Measurements from ENCODE around the gene SMARCA2. TPM values are rescaled to one million over a fixed set of nuclear protein-coding genes. Genes with fewer than 3 reads are reported as not detected.

The SMARCA2 gene
- total RNA-seq, 1 donor, result 168 TPM

DNA sequence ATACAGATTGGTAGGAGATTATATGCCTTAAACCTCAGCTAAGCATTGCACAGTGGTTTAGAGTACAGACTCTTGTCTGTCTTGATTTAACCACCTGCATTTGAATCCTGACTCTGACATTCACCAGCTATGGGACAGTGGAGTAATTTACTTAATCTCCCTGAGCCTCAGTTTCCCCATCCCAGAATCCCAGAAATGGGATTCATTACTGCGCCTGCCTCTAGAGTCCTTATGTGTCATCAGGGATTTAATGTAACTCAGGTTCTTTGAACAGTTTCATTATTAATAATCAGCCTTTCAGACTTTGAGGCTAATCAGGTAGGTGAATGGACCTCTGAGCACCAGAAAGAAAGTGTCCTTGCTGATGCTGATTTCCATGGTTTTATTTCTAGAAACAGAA is 149.1 kb downstream of the SMARCA2 start:
- DNase-seq (ENCODE audit: low read depth in 2 of 3, low spot score in 2 of 3), result no peak

DNA sequence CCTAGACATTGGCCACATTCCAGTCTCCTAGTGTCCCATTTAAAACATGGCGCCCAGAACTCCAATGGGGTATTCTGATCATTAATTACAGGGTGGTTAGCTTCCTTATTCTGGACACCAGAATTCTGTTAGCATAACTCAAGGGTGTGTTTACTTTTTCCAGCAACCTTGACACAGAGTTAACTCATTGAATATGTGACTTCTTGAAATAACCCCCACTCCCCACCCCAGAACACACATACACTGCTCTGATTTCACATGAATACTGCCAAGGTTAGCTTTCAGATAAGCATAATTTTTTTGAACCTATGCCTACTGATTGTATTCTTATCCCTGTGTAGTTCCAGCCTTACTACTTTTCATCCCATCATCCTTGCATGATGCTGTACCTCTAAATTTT is 151.1 kb downstream of the SMARCA2 start:
- no peak for DNase-seq (ENCODE audit: low read depth in 2 of 3, low spot score in 2 of 3)

DNA sequence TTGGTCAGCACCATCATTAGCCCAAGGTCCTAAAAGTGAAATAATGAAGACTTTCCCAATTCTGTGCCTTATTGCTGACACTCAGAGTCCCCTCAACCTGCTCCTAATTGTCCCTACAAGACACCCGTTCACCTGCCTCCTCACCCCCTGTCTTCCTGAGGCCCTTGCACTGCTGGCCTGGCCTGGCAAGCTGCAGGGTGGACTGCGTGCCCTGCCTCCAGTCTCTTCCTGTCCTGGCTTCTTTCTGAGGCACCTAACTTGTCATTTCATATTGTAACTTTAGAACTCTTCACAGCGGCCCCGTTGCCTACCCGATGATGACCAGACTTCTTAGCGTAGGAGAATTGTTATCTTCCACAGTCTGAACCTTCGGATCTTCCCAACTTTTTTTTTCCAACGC is 153.9 kb downstream of the SMARCA2 start:
- DNase-seq (ENCODE audit: low read depth in 2 of 3, low spot score in 2 of 3), result no peak

DNA sequence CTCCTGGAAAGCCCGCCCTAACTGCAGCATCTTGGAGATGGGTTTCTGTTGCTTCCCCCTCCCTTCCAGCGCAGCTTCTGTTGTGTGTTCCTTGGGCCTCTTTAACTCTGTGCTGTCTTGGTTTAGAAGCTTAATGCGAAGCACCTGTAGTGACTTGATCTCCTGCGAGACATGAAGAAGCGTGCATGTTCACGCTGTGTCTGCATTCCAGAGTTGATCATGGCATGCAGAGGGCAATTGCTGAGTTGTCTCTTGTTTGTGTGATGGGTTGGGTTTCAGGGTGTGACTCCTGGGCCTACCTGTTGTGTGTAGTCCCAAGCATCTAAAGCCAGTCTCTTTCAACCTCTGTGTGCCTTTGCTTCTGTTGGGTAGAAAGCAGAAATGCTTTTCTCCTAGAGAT is 155.6 kb downstream of the SMARCA2 start:
- no peak for DNase-seq (ENCODE audit: low read depth in 2 of 3, low spot score in 2 of 3)

DNA sequence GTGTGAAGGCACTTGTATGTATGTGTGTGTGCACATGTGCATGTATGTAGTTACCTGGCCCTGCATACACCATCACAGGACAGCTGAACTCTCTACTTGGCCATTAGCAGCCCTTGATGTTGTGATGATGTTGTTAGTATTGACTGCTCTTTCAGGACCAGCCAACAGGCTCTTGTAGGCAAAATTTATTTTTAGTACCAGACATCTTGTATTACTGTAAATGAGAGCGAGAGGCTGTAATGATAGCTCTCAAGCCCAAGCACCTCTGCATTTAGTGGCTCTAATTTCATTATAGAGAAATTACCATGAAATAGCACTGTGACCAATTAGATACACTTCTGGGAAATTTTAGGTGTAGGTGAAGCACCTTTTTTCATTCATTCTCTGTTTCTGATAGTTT is 158.0 kb downstream of the SMARCA2 start:
- no peak for DNase-seq (ENCODE audit: low read depth in 2 of 3, low spot score in 2 of 3)

DNA sequence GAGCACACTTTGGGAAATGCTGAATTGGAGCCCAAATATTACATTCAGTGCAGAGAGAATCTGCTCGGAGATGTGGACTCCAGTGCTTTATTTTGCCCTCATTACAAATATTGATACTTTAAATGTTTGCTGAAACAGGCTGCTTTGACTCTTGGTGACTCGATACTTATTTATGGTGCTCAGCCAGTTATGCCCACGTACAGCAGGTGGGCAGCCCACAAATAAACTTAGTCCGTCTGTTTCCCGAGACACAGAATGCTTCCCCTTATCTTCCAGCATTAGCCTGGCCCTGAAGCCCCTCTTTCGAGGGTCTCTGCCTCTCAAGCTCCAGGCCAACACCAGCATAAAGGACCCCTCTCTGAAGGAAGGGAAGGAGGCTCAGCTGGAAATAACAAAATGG is 158.7 kb downstream of the SMARCA2 start:
- no peak for DNase-seq (ENCODE audit: low read depth in 2 of 3, low spot score in 2 of 3)

DNA sequence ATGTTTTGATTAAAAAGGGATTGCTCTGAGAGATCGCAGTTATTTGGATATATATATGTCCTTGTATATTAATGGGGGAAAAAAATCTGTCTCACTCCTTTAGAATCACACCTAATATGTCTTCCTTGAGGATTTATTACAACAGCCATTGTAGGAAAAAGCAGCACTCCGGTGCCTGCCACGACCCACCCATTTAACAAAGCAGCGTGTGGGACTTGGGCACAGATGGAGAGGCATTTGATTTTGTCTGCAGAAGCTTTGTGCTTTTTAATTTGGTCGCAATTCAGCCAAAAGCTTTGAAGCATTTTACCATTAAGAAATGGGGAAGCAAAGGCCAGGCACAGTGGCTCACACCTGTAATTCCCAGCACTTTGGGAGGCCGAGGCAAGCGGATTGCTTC is 159.2 kb downstream of the SMARCA2 start:
- DNase-seq (ENCODE audit: low read depth in 2 of 3, low spot score in 2 of 3), result no peak

DNA sequence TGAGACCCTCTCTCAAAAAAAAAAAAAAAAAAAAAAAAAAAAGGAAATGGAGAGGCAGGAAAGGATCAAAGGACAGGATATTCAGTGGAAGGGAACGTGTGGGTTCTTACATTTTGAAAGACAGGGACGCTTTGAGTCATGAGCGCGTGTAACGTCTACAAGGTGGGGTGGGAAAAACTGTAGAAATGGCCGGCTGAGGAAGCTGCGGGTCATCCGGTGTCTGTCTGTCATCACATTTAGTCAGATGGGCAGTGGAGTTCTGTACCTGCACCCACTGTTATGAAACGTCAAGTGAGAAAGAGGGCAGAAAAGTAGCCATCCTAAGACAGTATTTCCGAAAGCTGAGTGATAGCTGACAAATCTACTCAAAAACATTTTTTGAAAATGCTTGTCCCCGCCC is 159.8 kb downstream of the SMARCA2 start:
- DNase-seq (ENCODE audit: low read depth in 2 of 3, low spot score in 2 of 3), result no peak

DNA sequence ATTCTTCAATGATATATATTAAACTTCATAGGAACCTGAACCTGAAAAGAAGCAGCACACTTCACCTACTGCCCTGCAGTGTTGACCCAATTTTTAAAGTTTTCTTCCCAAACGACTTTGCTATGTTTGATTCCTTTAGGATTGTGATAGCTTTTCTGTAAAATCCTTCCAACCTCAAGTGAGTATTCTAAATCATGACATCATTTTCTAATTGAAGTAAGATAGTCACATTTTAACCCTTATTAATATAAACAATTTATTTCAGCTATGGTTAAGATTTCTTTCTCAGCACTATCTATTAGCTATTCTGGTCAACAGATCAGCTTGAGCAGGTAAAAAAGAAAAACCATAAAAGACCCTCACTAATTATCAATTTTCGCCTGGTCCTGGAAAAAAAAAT is 162.0 kb downstream of the SMARCA2 start:
- no peak for DNase-seq (ENCODE audit: low read depth in 2 of 3, low spot score in 2 of 3)

DNA sequence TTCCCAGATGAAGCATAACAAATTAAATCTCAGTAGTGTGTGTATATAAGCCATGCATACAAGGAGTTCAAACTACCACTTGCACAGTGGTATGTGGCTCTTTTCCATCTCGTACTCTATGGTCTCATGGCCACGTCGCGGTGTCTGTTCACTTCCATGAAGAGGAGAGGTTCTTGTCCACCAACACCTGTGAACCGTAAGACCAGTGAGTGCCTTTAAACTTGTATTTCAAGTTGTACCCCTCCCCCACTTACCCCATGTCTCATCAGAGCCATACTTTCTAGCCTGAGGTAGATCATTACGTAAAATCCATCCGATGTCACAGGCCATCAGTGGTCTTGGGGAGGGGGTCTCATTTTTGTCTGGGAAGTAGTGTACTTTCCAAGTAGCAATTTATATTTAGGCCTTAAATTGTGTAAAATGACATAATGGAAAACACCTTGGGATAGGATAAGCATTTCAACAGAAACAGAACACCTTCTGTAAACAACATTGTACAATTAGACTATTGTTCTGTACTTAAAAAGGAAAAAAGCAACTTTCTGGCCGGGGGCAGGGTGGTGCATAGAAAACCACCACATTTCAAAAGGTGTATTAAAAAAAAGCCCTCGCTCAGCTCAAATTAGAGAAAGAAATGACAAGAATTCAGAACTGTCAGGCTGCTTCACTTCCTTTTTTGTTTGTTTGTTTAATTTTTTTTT is 163.0 kb downstream of the SMARCA2 start:
- no peak for DNase-seq (ENCODE audit: low read depth in 2 of 3, low spot score in 2 of 3)

DNA sequence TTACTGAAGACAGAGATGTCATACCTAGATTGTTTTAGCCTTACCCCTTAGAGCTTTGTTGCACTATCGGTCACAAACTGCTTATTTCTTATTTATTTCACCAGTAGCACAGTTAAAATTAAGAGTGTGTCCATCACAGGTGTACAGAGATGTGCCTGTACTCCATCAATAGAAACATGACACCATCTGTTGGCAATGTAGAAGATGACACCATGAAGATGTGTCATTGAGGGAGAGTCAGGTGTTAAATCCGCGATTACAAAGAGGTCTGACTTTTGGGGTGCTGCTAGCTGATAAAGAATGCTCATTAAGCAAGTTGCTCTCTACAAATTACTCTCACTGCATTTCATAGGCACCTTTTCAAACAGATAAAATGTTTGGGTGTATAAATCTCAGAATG is 164.4 kb downstream of the SMARCA2 start:
- DNase-seq (ENCODE audit: low read depth in 2 of 3, low spot score in 2 of 3), result peak in 2 of 3 donors; percentile 17 to 41

DNA sequence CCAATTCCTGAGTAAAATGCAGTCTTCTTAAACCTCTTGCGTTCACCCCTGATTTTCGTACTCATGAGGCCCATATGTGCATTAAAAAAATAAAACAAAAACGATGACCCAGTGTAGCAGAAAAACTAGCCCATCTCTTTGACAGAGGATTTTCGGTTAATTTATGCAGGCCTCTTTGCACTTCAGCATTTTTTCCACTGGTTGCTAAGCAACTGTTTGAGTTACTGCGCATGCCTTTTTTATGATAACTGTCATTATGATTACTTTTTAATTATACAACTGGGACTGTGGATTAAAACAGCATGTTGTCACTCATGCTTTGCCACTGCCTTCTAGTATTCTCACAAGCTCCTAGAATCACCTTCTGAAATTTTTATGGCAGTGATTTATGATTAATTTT is 165.0 kb downstream of the SMARCA2 start:
- no peak for DNase-seq (ENCODE audit: low read depth in 2 of 3, low spot score in 2 of 3)

DNA sequence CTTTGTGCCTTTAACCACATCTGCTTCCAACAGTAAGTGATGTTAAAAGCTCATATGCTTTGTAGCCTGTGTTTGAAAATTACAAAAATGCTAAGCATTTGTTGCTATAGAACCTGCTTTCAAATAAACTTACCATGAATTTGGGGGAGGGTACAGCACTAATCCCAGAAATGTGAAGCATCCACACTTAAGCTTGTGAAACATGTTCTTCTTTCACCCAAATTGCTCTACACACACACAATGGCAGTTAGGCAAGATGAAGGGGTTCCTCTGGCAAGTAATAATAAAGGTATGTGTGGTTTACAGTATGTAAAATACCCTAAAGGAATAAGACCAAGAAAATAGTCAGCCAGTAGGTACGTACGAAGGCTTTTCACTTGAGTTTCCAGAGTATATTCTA is 165.6 kb downstream of the SMARCA2 start:
- DNase-seq (ENCODE audit: low read depth in 2 of 3, low spot score in 2 of 3), result no peak

DNA sequence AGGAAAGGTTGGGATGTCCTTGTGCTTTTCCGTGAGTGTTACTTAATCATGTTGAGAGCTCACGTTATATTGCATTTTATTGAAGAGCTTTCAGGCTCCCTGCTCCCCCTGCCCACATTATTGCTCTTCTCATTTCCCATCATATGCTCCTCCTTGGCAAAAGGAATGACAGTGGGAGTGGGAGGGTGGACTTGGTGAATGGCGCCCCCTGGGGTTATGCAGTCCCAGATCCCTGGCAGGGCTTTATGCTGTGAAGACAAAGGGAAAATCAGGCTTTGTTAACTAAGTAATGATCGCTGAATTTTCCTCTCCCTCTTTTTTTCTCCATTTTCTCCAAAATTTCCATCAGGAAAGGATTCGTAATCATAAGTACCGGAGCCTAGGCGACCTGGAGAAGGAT is 166.6 kb downstream of the SMARCA2 start:
- peak in 2 of 3 donors; percentile 36 to 43 for DNase-seq (ENCODE audit: low read depth in 2 of 3, low spot score in 2 of 3)

DNA sequence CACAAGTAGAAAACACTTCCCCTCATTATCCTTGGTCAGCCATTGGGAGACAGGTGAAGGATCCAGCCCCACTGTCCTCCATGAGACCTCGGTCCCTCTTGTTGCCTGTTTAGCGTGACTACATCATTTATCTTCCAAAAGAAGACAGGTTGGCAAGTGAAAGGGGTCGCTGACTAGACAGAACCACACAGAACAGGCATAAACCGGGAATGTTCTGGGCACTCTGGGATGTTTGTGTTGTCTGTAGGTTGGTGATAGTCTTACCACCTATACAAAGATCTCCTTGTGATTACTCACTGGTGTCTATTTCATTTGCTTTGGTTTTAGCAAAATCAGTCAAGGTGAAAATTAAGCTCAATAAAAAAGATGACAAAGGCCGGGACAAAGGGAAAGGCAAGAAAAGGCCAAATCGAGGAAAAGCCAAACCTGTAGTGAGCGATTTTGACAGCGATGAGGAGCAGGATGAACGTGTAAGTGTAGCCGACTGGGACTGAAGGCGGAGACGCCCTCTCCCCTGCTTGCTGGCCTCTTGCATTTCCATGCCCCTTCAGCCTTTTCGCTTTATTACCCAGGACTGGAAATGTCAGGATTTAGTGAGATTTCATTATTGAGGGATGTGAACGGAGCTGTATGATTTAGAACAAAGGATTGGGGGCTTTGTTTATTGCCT is 175.9 kb downstream of the SMARCA2 start:
- DNase-seq (ENCODE audit: low read depth in 2 of 3, low spot score in 2 of 3), result no peak

DNA sequence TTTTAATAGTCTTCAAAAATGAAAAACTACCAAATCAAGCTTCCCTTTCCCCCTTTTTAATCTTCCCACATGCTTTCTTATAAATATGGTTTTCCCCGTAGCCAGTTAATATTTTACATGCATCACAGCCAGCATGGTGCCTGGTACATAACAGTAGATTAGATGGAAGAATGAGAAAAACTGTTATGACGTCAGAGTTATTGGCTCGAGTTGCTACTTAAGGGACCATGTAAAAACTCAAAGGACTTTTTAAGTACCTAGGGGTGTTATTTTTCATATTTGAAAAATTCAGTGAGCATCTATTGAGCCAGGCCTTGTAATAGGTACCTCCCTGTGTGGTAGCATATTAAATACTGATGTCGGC is 176.4 kb downstream of the SMARCA2 start:
- DNase-seq (ENCODE audit: low read depth in 2 of 3, low spot score in 2 of 3), result no peak

DNA sequence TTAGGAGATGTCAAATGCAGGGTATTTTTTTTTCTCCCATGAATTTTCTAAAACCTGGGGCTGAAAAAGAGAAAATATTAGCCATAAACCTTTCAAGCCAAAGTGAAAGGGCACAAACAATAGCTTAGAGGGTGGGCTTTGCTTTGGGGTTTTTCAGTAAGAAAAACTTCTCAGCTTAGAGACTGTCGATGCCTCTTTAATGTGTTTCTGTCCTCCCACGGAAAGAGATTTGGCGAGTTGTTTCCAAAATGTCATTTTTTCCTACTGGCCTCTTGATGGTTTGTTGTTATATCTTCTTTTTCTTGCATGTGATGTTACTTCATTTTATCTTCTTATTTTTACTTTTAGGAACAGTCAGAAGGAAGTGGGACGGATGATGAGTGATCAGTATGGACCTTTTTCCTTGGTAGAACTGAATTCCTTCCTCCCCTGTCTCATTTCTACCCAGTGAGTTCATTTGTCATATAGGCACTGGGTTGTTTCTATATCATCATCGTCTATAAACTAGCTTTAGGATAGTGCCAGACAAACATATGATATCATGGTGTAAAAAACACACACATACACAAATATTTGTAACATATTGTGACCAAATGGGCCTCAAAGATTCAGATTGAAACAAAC is 177.3 kb downstream of the SMARCA2 start:
- no peak for DNase-seq (ENCODE audit: low read depth in 2 of 3, low spot score in 2 of 3)

DNA sequence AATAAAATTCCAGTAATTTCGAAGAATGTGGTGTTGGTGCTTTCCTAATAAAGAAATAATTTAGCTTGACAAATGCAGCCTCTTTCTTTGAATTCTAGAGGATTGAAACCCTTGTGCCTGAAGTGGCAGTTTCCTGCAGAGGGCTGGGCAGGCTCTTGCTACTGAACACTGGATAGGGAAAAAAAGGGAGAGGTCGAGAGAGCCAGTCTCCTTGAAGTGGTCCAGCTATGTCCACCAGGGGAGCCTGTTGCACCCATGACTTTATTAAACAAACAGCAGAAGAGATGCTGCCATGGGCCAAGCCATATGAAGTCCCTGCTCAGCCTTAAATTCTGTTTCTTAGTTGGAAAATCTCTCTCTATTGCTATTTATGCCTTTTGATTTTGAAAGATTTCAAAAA is 178.4 kb downstream of the SMARCA2 start:
- DNase-seq (ENCODE audit: low read depth in 2 of 3, low spot score in 2 of 3), result no peak

DNA sequence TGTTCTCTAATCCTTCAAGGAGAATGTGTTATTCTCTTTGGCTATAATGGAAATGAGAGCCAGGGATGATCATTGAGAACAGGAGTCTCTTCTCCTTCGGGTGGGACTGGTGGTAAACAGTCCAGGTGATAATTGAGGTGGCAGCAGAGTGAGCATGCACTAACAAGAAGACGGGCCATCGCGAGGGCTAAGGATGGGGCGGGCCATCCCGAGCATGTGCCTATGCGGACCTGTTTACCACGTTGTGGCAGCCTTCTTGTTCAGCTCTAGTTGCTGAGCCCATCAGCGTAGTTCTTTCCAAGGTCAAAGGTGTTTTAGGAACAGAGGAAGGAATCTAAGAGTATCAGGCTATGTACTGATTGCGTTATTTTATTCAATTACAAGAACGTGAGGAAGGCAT is 180.1 kb downstream of the SMARCA2 start:
- DNase-seq (ENCODE audit: low read depth in 2 of 3, low spot score in 2 of 3), result no peak

DNA sequence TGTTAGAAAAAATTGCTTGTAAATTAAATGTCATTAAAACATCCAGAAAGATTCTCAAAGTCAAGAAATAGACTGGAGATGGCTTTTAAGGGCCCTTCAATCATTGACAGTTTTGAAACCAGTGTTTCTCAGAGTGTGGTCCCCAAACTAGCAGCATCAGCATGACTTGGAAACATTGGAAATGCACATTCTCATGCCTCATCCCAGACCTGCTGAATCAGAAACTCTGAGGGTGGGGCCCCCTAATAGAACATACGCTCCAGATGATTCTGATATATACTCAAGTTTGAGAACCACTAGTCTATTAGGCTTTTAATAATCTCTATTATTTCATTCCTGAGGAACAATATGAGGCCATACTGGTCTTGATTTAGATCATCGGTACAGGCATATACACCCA is 181.6 kb downstream of the SMARCA2 start:
- no peak for DNase-seq (ENCODE audit: low read depth in 2 of 3, low spot score in 2 of 3)

DNA sequence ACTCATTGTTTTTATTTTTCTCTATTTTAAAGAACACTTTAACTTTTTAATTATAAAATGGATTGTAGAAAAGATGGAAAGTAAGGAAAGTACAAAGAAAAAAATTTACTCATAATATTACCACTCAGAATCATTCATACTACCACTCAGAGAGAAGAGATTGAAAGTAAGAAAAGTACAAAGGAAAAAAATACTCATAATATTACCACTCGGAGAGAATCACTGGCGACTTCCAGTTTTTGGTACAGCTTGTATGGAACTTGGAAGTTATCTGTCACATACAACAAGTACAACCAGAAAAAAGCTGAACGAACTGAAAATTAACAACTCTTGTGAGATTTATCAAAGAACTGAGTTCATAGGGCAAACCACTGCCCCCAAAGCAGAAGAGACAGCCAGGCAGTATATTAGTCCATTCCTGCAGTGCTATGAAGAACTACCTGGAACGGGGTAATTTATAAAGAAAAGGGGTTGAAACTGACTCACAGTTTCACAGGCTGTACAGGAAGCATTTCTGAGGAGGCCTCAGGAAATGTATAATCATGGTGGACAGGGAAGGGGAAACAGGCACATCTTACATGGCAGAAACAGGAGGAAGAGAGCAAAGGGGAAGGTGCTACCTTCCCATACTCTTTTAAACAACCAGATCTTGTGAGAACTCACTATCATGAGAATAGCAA is 183.9 kb downstream of the SMARCA2 start:
- DNase-seq (ENCODE audit: low read depth in 2 of 3, low spot score in 2 of 3), result no peak

All from hematopoietic multipotent progenitor cell (in vitro differentiated cells).